Upper lobe of left lung (tissue), 6 donors: Measurements from ENCODE around the gene NALCN. TPM values are rescaled to one million over a fixed set of nuclear protein-coding genes. Genes with fewer than 3 reads are reported as not detected.

Experiments used
- ATAC-seq, 2 donors: fragments of 200-7000 bp; cut with Tn5 transposase; one replicate each; pipeline ENCODE4 v1.9.1; 2022; ENCODE audit warnings: mild to moderate bottlenecking in 2 of 2, moderate library complexity in 2 of 2; ENCODE audit not compliant: low FRiP score in 2 of 2
- DNase-seq, 2 donors: peaks; one replicate each; pipeline ENCODE4 v3.0.0-alpha.2; 2019 to 2020
- H3K27ac ChIP-seq, 4 donors: fragments of 200-600 bp; sonication (generic); one replicate each; pipeline ENCODE4 v1.5.1; 2016 to 2019
- H3K27me3 ChIP-seq, 4 donors: fragments of 200-600 bp; sonication (generic); one replicate each; pipeline ENCODE4 v1.5.1; 2017 to 2019
- H3K36me3 ChIP-seq, 4 donors: fragments of 200-600 bp; sonication (generic); one replicate each; pipeline ENCODE4 v1.5.1; 2016 to 2019
- H3K4me1 ChIP-seq, 4 donors: fragments of 200-600 bp; sonication (generic); one replicate each; pipeline ENCODE4 v1.5.1; 2018 to 2019
- H3K4me3 ChIP-seq, 4 donors: fragments of 200-600 bp; sonication (generic); one replicate each; pipeline ENCODE4 v1.5.1; 2017 to 2019; ENCODE audit warnings: mild to moderate bottlenecking in 2 of 4, moderate library complexity in 1 of 4
- H3K9me3 ChIP-seq, 4 donors: fragments of 200-600 bp; sonication (generic); one replicate each; pipeline ENCODE4 v1.5.1; 2018 to 2019
- CTCF ChIP-seq, 6 experiments: fragments of 450-650 bp in 4 of 6; fragments of 200-600 bp in 2 of 6; sonication (generic) in 2 of 6; IDR thresholded peaks; one replicate each; pipeline ENCODE4 v1.5.1; 2016 to 2019; ENCODE audit warnings: antibody characterized with exemption in 6 of 6
- EP300 ChIP-seq, 4 donors: sonication (generic); formaldehyde crosslinking; IDR thresholded peaks; one replicate each; pipeline ENCODE4 v1.5.1; 2017; ENCODE audit warnings: antibody characterized with exemption in 4 of 4, control low read depth in 2 of 4
- POLR2A ChIP-seq, 4 donors: fragments of 450-650 bp; IDR thresholded peaks; one replicate each; pipeline ENCODE4 v1.5.1; 2016 to 2017; ENCODE audit warnings: antibody characterized with exemption in 4 of 4, mild to moderate bottlenecking in 2 of 4
- POLR2AphosphoS5 ChIP-seq, 2 donors: sonication (generic); formaldehyde crosslinking; IDR thresholded peaks; one replicate each; pipeline ENCODE4 v1.5.1; 2017; ENCODE audit warnings: antibody characterized with exemption in 2 of 2
- WGBS, 2 donors: methylation state at CpG; one replicate each; pipeline ENCODE4 v1.1.5; 2017 to 2018; 5-methylcytosine and 5-hydroxymethylcytosine counted together
- total RNA-seq, 6 donors: library from RNA; depleted of rRNA in 4 of 6; stranded (reverse); fragments of >200 nt in 4 of 6; gene quantifications; one replicate each; pipeline versions ENCODE4 v1.1.0 to v1.2.1, GENCODE V29; 2016 to 2021
- donor health status: DM: no; HTN: no; CAD: no; lungs with moderate emphysema.
- donor health status: DM: no; HTN: yes; CAD: no; lungs with severe emphysema.

Gene NALCN
- total RNA-seq, 6 donors from 2014 or later = under 0.01 to 1.8 (median 1.1) TPM

GRCh38 chr13:101140087-101140770 lies 276.1 kb downstream of the NALCN start:
- H3K36me3 ChIP-seq = no peaks in the 10 kb centered on the region
- H3K27ac ChIP-seq = no peak overlapping the region
- no peak for TF ChIP-seq EP300 (IDR thresholded peaks at IDR 0.05)
- no peak for TF ChIP-seq CTCF (IDR thresholded peaks at IDR 0.05)
- no peak for TF ChIP-seq POLR2AphosphoS5 (IDR thresholded peaks at IDR 0.05)
- TF ChIP-seq POLR2A (IDR thresholded peaks at IDR 0.05) = no peak
- DNase-seq = peak in 1 of 2 donors; percentile 54
- H3K27me3 ChIP-seq = no peaks in the 10 kb centered on the region
- no peaks in the 10 kb centered on the region for H3K9me3 ChIP-seq
- 80% methylated on average over 9 of the region's 9 CpGs for WGBS, 2 donors
- no peak overlapping the region for H3K4me3 ChIP-seq
- no peaks in the 10 kb centered on the region for H3K4me1 ChIP-seq
- ATAC-seq = no peak

- Histone ChIP-seq H3K27ac (no peak overlapping the region), H3K9me3 (no peaks in the 10 kb centered on the region), H3K4me3 (no peak overlapping the region), H3K36me3 (no peaks in the 10 kb centered on the region), H3K27me3 (no peaks in the 10 kb centered on the region), H3K4me1 (no peaks in the 10 kb centered on the region)
- ATAC-seq (no peak), DNase-seq (no peak)
- TF ChIP-seq POLR2A (IDR thresholded peaks at IDR 0.05) (no peak), EP300 (IDR thresholded peaks at IDR 0.05) (no peak), CTCF (IDR thresholded peaks at IDR 0.05) (no peak), POLR2AphosphoS5 (IDR thresholded peaks at IDR 0.05) (no peak)
These were observed 277.2 kb downstream of the NALCN start for GRCh38 chr13:101139081-101139480.

GRCh38 chr13:101127741-101128353 lies 288.5 kb downstream of the NALCN start:
- peak in 1 of 2 donors; percentile 77 for ATAC-seq
- no peaks in the 10 kb centered on the region for H3K9me3 ChIP-seq
- no peaks in the 10 kb centered on the region for H3K27me3 ChIP-seq
- no peak overlapping the region for H3K4me3 ChIP-seq
- H3K4me1 ChIP-seq = no peaks in the 10 kb centered on the region
- no peaks in the 10 kb centered on the region for H3K36me3 ChIP-seq
- no peak overlapping the region for H3K27ac ChIP-seq
- WGBS, 2 donors = 55 to 65% methylated on average over 5 of the region's 5 CpGs
- DNase-seq = no peak
- TF ChIP-seq POLR2AphosphoS5 (IDR thresholded peaks at IDR 0.05) (no peak), EP300 (IDR thresholded peaks at IDR 0.05) (no peak), POLR2A (IDR thresholded peaks at IDR 0.05) (no peak), CTCF (IDR thresholded peaks at IDR 0.05) (peak in 5 of 6 experiments; percentile 39 to 57 (median 48))

GRCh38 chr13:101123028-101123427 lies 293.3 kb downstream of the NALCN start:
- 67 to 100% methylated on average over 1 of the region's 1 CpG for whole genome bisulfite sequencing, 2 donors
- no peak overlapping the region for H3K4me3 ChIP-seq

More at GRCh38 chr13:101123028-101123427, 293.3 kb downstream of the NALCN start:
- Histone ChIP-seq H3K27me3 (no peaks in the 10 kb centered on the region), H3K36me3 (no peaks in the 10 kb centered on the region), H3K9me3 (no peaks in the 10 kb centered on the region), H3K27ac (no peak overlapping the region), H3K4me1 (no peaks in the 10 kb centered on the region)
- no peak for ATAC-seq
- TF ChIP-seq POLR2A (IDR thresholded peaks at IDR 0.05) (no peak), EP300 (IDR thresholded peaks at IDR 0.05) (no peak), POLR2AphosphoS5 (IDR thresholded peaks at IDR 0.05) (no peak), CTCF (IDR thresholded peaks at IDR 0.05) (no peak)
- DNase-seq = no peak
